Activated B cell treated with CpG ODN at 0.5 μM for 24 hours (primary cell): ENCODE data around the gene SMO. TPM values are rescaled to one million over a fixed set of nuclear protein-coding genes. Genes with fewer than 3 reads are reported as not detected.
A peak's percentile ranks its signal among the peaks of the same experiment; 100 is the strongest.

Experiments used
- ATAC-seq: fragments of 200-7000 bp; cut with Tn5 transposase; one replicate; pipeline ENCODE4 v1.10.0; 2021; ENCODE audit warnings: low read depth, mild to moderate bottlenecking, moderate library complexity
- CTCF ChIA-PET: fragments of 350-600 bp; sonication (Branson Sonifier 250); formaldehyde crosslinking; loops from one replicate; lab custom pipeline; 2021; ENCODE audit warnings: antibody characterized with exemption; lab: Charles Lee
- POLR2A ChIA-PET: fragments of 350-600 bp; sonication (Branson Sonifier 250); formaldehyde crosslinking; loops from one replicate; lab custom pipeline; 2021; ENCODE audit warnings: antibody characterized with exemption; lab: Charles Lee
- DNase-seq: peaks from one replicate; pipeline ENCODE4 v3.0.0; 2022
- H3K27ac Mint-ChIP-seq: one replicate; pipeline ENCODE4 v1.8.0; 2020; ENCODE audit warnings: mixed read lengths
- H3K27me3 Mint-ChIP-seq: one replicate; pipeline ENCODE4 v1.8.0; 2021; ENCODE audit warnings: mixed read lengths
- H3K36me3 Mint-ChIP-seq: one replicate; pipeline ENCODE4 v1.8.0; 2021; ENCODE audit warnings: low read depth, mixed read lengths
- H3K4me1 Mint-ChIP-seq: one replicate; pipeline ENCODE4 v1.8.0; 2021; ENCODE audit warnings: mixed read lengths
- H3K4me3 Mint-ChIP-seq: one replicate; pipeline ENCODE4 v1.8.0; 2020; ENCODE audit warnings: mild to moderate bottlenecking, mixed read lengths
- H3K9me3 Mint-ChIP-seq: one replicate; pipeline ENCODE4 v1.8.0; 2020; ENCODE audit warnings: mixed read lengths
- CTCF ChIP-seq: fragments of 200-600 bp; IDR thresholded peaks from one replicate; pipeline ENCODE4 v1.8.0; 2022; ENCODE audit warnings: antibody characterized with exemption, mild to moderate bottlenecking
- intact Hi-C: fragments of 100-400 bp; cut with micrococcal nuclease; formaldehyde crosslinking; loops from one replicate; pipeline ENCODE4 v1.15.1; 2024
- total RNA-seq: library from RNA; stranded (reverse); gene quantifications from 2 replicates; pipeline ENCODE4 v1.2.3, GENCODE V29; 2022

Gene SMO
- total RNA-seq, 1 donor from 2014 or later, result 1.8 TPM

GRCh38 chr7:129205987-129206785 lies 17.8 kb downstream of the SMO start:
- TF ChIP-seq CTCF, result no peak
- peaks cover 5% of the 10 kb centered on the region for H3K4me1 Mint-ChIP-seq
- ATAC-seq (no peak), DNase-seq (no peak)
- H3K9me3 Mint-ChIP-seq, result no peaks in the 10 kb centered on the region
- ChIA-PET CTCF (interaction anchor here (1.1 kb wide), 1 partner anchor 43 kb away, joined by 3 read pairs; no protein-coding TSS in a partner anchor), POLR2A (interaction anchor here (0.8 kb wide), 1 partner anchor 37 kb away, joined by 3 read pairs; no protein-coding TSS in a partner anchor)
- no peaks in the 10 kb centered on the region for H3K36me3 Mint-ChIP-seq
- intact Hi-C loops, result loop anchor here (2.0 kb wide), 1 partner anchor 19 kb away; the partner anchor contains the start of gene AHCYL2
- H3K4me3 Mint-ChIP-seq, result no peak overlapping the region
- no peaks in the 10 kb centered on the region for H3K27me3 Mint-ChIP-seq
- no peak overlapping the region for H3K27ac Mint-ChIP-seq

GRCh38 chr7:129208667-129209066 lies 20.2 kb downstream of the SMO start:
- Mint-ChIP-seq H3K36me3 (no peaks in the 10 kb centered on the region), H3K9me3 (no peaks in the 10 kb centered on the region), H3K4me3 (no peak overlapping the region), H3K27ac (no peak overlapping the region), H3K4me1 (peaks cover 5% of the 10 kb centered on the region), H3K27me3 (no peaks in the 10 kb centered on the region)
- TF ChIP-seq CTCF, result no peak
- intact Hi-C loops, result no loop called here
- no peak for DNase-seq
- ChIA-PET CTCF (interaction anchor here (1.1 to 3.3 kb wide), 4 partner anchors 10 to 367 kb away, joined by 3 to 22 read pairs (median 3); no protein-coding TSS in a partner anchor), POLR2A (no interaction called here)
- ATAC-seq, result no peak

GRCh38 chr7:129209067-129209926 lies 20.9 kb downstream of the SMO start:
- no peak overlapping the region for H3K4me3 Mint-ChIP-seq
- H3K27ac Mint-ChIP-seq, result no peak overlapping the region
- no peaks in the 10 kb centered on the region for H3K9me3 Mint-ChIP-seq
- intact Hi-C loops, result no loop called here
- ChIA-PET CTCF (interaction anchor here (0.6 to 3.3 kb wide), 12 partner anchors 9 to 367 kb away, joined by 3 to 27 read pairs (median 3); no protein-coding TSS in a partner anchor), POLR2A (interaction anchor here (0.6 to 1.6 kb wide), 2 partner anchors 40 to 48 kb away, joined by 4 read pairs; no protein-coding TSS in a partner anchor)
- no peak for ATAC-seq
- no peaks in the 10 kb centered on the region for H3K27me3 Mint-ChIP-seq
- no peak for TF ChIP-seq CTCF
- no peaks in the 10 kb centered on the region for H3K36me3 Mint-ChIP-seq
- peaks cover 5% of the 10 kb centered on the region for H3K4me1 Mint-ChIP-seq
- no peak for DNase-seq

- no peak overlapping the region for H3K27ac Mint-ChIP-seq
- DNase-seq (peak; percentile 77), ATAC-seq (peak; percentile 91)
- peaks cover 5% of the 10 kb centered on the region for H3K4me1 Mint-ChIP-seq
- TF ChIP-seq CTCF, result peak; percentile 66
- ChIA-PET CTCF (interaction anchor here (0.7 to 3.3 kb wide), 15 partner anchors 8 to 863 kb away, joined by 3 to 27 read pairs (median 4); no protein-coding TSS in a partner anchor), POLR2A (interaction anchor here (1.6 kb wide), 1 partner anchor 41 kb away, joined by 4 read pairs; no protein-coding TSS in a partner anchor)
- H3K36me3 Mint-ChIP-seq, result no peaks in the 10 kb centered on the region
- H3K4me3 Mint-ChIP-seq, result no peak overlapping the region
- H3K9me3 Mint-ChIP-seq, result no peaks in the 10 kb centered on the region
- H3K27me3 Mint-ChIP-seq, result no peaks in the 10 kb centered on the region
- intact Hi-C loops, result loop anchor here (1.0 to 10.0 kb wide), 9 partner anchors 22 to 736 kb away; partner anchors contain the start of genes METTL2B and SMO
Measured at GRCh38 chr7:129210256-129210988, 22.0 kb downstream of the SMO start.
